Amniotic stem cell (primary cell): Measurements from ENCODE around the gene NFKBIE.
"Not testable (repeated sequence)": the region's sequence is repeated elsewhere in the genome, so short reads cannot be mapped to it uniquely, and the experiment has no call there.

Experiments used
- DNase-seq: peaks from one replicate; lab custom pipeline; 2025; lab: John Stamatoyannopoulos, UW

NFKBIE gene

DNA sequence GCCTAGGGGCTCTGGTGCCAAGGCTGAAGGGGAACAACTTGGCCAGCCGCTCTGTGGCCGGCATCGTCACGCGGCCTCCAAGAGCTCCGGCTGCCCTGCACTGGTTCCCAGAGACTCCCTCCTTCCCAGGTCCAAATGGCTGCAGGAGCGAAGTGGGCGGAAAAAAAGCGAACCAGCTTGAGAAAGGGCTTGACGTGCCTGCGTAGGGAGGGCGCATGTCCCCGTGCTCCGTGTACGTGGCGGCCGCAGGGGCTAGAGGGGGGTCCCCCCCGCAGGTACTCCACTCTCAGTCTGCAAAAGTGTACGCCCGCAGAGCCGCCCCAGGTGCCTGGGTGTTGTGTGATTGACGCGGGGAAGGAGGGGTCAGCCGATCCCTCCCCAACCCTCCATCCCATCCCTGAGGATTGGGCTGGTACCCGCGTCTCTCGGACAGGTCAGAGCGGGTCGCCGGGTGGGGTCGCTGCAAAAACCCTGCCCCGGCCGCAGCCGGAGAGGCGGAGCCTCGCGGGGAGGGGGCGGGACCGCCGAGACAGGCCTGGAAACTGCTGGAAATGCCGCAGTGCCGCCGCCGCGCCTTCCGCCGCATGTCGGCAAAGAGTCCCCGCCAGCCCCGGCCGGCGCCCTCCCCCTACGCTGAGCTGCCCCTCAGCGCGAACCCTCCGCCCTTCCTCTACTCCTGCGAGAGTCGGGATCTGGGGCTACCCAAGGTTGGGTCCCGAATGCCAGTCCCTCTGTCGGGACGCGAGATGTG is 19.3 kb downstream of the NFKBIE start:
- DNase-seq = no peak

DNA sequence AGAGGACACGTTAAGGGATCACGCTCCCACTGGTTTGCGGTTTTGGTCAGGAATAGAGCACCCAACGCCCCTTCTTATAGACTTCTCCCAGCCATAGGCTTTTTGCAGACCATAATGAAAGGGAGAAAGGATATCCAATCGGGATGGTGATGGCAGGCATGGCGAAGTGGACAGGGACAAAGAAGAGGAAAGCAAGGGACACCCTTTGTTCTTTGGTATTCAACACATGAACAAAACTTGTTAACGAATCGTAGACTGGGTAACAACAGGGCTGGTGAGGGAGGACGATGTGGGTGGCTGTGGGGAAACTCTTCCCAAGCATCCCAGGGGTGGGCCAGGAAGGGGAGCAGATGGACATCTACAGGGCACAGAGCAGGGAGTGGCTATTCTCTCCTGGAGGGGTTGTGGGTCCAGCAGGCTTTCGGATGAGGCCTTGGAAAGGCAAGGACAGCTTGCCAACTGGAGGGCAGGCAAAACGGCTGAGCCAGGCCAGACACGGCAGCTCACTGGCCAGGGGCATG is 19.9 kb downstream of the NFKBIE start:
- no peak for DNase-seq

DNA sequence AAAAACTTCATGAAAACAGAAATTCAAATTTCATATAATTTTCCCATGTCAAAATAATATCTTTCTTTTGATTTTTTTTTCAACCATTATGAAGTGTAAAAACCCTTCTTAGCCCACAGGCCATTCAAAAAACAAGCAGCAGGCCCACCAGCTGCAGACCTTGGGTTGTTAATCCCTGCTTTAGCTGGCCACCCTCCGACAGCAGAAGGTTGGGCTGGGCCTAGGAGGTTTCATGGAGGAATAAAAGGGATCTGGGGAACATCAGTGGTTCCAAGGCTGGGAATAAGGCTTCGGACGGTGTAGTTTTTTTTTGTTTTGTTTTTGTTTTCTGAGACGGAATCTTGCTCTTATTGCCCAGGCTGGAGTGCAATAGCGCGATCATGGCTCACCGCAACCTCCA is 22.0 kb downstream of the NFKBIE start:
- DNase-seq = no peak

DNA sequence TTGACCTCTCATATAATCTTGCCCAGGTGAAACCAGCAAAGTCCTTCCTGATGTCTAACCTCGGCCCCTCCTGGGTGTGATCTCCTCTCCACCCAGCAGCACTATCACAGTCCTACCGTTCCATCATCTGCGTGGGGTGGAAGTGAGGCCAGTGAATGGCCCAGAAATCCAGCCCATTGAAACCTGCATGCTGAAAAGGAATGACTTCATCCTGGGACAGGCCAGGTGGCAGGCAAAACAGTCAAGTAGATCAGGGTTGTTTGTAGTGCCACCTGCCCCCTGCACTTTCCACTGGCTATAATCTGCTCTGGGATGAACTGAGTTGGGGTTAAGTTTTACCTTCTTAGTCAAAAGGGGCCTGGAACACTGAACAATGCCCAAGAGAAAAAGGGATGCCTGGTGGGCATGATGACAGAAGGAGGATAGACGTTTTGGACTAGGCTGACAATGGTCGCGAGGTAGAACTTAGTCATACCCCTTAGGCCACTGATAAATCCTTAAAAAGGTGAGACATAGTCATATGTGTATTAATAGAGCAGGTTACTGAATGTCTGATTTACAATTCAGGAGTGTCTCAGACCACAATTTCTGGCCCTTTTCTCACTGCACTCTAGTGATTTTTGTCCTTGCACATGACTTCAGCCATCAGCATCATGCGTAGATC is 26.5 kb downstream of the NFKBIE start:
- no peak for DNase-seq

DNA sequence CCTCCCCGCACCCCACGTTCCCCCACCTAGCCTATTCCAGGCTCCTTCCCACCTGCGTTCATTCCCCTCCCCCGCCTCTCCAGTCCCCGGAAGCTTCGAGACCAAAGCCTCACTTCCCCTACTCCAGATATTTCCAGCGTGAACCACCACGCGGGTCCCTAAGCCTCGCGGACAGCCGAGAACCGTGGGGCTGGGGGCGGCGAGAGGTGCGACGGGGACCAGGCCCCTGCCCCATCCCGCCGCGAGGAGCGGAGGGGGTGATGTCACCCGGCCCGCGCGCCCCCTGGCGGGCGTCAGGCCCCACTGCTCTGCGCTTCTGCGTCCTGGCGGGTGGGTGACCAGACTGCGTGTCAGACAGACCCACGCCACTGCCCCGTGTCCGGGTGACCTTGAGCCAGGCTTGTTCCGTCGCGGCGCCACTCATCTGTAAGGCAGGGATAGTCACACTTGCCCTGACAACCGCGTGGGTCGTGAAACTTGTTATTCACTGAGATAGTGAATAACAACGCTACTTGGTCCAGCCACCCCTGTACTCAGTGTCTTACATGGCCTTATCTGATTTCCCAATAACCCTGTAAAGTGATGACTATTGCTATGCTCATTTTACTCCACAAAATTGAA is 27.4 kb downstream of the NFKBIE start:
- DNase-seq = peak; percentile 30

DNA sequence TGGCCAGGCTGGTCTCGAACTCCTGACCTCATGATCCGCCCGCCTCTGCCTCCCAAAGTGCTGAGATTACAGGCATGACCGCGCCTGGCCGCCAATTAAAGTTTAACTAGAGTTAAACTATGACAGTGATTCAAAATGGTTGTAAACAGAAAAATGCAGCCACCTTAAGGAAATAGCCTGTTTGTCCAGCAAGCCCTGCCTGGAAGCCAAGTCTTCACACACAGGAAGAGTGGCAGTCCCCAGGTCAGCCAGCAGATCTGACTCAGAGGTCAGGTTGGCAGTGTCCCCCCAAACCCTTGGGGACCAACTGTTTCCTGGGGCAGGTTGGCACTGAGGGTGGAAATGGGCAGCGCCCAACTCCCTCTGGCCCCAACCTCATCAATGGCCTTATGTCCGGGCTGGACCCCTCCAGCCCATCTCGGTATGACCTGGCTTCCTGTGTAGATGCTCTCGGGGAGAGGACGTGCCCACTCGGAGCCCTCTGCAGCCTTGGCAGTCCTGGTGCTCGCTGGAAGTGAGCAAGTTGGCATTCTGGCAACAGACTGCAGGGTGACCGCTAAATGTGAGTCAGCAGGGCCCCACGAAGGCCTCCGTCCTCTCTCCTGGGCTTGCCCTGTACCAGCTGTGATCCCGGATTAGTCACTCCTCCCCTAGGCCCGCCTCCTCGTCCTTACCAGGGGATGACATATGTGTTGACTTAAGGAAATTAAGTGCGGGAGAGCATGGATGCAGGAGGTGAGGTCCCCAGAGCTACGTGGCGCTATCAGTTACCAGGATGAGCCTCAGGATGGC is 28.1 kb downstream of the NFKBIE start:
- peak; percentile 96 for DNase-seq

DNA sequence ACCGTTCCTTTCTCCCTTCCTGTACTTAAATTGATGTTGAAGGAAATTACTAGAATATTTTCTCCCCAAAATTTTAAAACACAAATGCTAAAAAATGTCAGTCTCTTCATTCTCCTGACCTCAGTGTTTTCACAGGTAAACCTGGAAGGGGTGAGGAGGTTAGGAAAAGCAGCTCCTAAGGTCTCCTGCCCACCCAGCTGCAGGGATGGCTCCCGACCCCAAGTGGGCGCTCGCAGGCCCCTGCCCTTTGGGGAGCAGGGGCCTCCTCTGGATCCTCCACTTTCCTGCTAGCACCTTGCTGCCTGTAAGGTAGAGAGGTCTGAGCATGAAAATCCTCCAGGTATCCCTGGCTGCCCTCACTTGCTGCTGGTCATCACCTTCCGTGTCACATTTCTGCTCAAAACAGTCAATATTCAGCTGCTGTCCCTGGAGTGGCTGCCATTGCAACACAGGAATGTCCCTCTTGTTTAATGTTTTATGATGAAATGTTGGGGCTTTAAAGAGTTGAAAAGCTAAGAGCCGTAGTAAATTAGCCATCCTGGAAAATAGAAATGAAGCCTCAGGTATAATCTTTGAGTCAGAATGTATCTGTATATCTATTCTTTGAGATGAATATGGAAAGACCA is 29.3 kb downstream of the NFKBIE start:
- DNase-seq = no peak

DNA sequence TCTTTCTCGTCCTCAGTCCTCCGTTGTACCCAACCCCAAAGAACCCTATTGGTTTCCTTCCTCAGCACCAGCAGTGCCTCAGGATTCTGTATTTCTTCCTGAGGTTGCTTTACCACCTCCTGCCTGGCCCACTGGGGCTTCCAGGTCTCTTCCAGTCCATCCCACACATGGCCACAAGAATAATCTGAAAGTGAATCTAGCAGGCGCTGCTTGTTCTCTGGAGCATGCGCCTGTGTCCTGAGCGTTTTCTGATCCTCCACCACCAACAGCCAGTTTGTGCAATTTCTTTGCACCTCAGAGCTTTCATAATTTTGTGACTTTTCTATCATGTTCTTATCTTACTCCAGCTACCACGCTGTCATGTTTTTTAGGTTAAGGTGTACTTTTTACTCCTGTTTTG is 30.1 kb downstream of the NFKBIE start:
- DNase-seq = no peak

DNA sequence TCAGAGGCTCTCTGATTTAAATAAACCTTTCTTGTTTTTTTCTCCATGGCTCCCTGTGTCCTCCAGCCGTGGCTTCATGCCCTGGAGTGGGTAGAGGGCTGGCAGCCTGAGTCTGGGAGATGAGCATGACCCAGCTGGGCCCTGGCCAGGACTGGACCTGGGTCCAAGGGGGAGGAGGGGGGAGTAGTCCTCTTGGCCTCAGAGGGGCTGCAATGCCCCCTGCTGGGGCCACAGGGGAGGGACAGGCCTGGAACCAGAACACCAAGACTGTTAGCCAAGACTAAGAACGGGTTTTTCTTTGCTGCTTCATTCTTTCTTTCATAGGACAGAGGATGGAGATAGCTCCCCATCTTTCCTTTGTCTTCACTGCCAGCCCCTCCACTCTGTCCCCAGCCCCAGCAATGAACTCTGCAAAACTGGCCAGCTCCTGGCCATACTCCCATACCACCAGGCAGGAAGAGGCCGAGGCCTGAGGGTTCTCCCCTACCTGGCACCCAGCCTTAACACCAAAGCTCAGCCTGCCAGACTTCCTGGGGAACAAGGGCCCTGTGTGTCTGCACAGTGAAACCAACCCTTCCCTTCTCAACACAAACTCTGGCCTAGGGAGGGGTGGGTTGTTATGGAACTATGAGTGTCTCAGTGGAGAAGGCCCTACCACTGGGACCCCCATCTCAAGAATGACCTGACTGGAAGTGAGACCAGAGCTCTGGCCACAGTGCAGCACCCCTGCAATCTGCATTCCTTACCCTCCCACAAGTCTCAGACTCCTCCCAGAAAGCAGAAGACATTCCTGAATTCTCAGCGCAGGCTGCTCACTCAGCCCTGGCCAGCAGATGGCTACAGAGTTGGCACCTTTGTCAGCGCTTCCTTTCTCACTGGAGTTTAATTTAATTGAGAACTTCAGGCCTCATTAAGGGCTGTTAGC is 31.0 kb downstream of the NFKBIE start:
- peak; percentile 36 for DNase-seq

DNA sequence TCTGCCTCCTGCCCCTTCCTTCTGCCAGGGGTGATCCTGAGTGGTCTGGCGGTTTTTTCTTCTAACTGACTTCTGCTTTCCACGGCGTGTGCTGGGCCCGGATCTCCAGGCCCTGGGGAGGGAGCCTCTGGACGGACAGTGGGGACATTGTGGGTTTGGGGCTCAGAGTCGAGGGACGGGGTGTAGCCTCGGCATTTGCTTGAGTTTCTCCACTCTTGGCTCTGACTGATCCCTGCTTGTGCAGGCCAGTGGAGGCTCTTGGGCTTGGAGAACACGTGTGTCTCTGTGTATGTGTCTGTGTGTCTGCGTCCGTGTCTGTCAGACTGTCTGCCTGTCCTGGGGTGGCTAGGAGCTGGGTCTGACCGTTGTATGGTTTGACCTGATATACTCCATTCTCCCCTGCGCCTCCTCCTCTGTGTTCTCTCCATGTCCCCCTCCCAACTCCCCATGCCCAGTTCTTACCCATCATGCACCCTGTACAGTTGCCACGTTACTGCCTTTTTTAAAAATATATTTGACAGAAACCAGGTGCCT is 31.7 kb downstream of the NFKBIE start:
- no peak for DNase-seq

DNA sequence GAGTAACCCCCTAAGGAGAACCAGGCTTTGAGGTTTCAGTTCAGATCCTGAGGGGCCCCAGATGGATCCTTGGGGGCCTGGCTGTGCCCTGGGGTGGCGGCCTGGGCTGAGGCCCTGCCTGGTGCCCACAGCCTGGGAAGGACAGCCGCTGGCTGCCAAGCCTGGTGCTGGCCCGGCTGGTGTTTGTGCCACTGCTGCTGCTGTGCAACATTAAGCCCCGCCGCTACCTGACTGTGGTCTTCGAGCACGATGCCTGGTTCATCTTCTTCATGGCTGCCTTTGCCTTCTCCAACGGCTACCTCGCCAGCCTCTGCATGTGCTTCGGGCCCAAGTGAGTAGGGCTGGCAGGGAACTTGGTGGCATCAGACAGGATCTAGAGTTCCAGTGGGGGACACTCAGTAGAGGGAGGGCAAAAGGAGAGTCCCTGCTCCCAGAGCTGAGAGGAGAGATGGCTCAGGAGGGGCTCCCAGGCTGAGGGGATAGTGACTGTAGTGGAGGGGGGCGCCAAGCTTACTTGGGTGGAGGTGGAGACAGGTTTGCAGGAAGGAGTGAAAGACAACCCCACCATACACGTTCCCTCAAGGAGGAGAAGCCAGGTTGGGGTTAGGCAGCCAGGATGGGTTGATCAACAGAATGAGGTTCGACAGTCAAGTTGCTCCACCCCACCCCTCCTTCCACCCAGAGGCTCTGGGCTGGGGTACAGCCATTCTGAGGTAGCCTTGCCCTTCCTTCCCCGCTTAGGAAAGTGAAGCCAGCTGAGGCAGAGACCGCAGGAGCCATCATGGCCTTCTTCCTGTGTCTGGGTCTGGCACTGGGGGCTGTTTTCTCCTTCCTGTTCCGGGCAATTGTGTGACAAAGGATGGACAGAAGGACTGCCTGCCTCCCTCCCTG is 32.4 kb downstream of the NFKBIE start:
- no peak for DNase-seq

DNA sequence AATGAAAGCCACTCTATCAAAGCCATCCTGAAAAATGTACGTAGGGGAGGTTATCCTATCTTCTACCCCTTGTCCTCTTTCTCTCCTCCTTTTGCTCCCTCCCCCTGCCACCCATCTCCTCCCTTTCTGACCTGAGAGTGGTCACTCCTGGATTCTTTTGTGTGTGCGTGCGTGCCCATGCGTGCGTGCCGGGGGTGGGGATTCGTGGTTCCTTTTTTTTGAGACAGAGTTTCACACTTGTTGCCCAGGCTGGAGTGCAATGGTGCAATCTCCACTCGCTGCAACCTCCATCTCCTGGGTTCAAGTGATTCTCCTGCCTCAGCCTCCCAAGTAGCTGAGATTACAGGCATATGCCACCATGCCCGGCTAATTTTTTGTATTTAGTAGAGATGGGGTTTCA is 33.9 kb downstream of the NFKBIE start:
- not testable (repeated sequence) for DNase-seq

DNA sequence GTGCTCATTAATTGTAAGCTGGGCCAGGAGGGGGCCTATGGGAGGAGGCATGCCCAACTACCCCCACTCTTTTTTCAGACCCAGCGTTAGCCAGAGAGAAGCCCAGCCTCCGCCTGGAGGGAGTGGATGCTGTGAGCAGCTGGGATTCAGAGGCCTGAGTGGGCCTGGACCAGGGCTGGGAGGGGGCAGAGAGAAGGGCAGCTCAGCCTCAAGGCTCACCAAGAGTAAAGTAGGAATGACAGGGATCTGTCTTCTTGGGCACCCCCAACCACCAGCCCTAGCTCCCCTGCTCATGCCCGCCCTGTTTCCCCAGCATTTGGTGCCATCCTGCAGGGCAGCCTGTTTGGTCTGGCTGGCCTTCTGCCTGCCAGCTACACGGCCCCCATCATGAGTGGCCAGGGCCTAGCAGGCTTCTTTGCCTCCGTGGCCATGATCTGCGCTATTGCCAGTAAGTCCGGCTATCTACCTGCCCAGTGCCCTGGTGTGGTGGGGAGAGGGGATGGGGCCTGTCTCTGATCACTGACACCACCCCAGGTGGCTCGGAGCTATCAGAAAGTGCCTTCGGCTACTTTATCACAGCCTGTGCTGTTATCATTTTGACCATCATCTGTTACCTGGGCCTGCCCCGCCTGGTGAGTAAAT is 35.2 kb downstream of the NFKBIE start:
- DNase-seq = no peak

DNA sequence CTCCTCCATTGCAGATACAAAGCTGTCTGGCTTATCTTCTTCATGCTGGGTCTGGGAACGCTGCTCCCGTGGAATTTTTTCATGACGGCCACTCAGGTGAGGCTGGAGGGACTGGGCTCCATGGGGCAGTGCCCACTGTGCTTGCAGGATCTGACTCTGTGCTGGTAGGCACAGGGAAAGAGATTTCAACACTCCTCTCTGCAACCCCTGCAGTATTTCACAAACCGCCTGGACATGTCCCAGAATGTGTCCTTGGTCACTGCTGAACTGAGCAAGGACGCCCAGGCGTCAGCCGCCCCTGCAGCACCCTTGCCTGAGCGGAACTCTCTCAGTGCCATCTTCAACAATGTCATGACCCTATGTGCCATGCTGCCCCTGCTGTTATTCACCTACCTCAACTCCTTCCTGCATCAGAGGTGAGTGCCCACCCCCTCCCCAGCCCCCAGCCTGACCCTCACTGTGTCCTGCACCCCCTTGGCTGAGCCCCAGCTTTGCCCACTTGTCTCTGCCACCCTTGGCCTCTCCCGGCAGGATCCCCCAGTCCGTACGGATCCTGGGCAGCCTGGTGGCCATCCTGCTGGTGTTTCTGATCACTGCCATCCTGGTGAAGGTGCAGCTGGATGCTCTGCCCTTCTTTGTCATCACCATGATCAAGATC is 35.8 kb downstream of the NFKBIE start:
- no peak for DNase-seq

DNA sequence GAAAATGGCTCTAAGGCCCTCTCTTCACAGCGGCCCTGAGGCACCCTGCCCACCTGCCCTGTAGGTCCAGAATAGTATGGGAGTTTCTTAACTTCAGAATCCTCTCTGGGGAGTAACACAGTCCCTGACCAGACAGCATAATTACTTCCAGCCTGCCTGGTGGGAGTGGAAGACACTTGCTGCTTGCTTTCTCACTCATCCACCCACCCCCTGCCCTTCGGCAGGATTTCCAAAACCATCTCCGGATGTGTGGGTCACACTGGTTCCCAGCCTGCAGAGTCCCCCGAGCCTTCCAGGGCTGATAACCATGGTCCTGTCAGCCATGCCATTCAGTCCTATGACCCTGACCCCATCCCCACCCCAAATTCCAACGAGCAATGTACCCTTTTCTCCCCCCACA is 36.5 kb downstream of the NFKBIE start:
- DNase-seq = no peak

DNA sequence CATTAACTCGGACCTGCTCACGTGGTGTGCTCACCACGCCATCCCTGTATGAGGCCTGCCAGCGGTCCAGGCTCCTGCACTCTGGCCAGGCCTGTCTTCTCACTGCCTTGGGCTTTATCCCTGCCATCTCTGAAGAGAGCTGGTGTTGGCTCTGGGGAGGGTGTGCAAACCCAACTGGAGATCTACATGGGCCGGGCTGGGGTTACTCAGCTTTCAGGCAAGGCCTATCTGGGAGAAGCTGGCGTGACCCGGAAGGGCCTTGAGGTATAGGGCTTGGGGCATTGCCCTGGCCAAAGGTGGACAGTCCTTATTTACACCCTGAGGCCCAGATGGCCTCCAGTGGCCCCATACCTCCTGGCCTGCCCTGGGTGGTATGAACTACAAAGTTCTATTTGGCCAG is 36.9 kb downstream of the NFKBIE start:
- DNase-seq = no peak

DNA sequence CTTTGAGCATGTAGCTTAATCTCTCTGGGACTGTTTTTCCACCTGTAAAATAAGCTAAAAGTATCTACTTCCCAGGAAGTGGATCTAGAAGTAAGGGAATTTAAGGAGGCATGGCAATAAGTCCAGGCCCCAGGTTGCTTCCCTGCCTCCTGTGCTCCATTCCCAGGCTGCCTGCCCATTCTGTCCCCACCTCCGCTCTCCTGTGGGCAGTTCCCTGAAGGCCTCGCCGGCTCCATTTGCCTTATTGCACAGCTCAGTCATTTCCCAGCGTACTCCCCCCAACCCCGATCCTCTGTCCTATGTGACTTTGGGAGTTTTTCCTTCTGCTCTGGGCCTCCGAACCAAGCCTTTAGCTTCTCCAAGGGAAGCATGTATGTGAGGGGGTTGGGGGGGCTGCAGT is 37.3 kb downstream of the NFKBIE start:
- DNase-seq = no peak

DNA sequence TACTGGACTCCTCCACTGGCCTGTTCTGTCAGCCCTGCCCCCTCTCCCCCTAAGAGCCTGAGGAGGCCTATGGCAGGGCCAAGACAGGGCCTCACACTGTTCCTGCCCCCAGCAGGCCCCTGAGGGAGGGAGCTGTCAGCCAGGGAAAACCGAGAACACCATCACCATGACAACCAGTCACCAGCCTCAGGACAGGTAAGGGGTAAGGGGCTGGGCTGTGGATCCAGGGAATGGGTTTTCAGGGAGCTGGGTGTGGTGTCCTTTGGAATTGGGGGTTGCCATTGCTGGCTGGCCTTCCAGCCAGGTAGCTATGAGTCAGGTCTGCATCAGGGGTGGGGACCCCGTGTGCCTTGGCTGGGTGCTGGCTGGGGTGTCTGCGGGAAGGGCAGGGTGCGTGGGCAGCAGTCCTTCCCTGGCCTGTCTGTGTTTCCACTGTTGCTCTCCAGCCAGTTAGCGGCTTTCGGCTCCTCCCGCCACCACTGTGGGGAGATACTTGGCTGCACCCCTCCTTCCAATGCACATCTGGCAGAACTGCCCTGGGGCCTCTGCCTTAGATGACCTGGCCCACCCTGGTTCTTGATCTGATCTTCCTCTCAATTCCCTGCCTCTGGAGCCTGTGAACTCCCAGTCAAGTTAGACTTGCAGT is 38.1 kb downstream of the NFKBIE start:
- no peak for DNase-seq
